ENCODE measurements around the gene RAB3GAP1.
"Not testable (repeated sequence)": the region's sequence is repeated elsewhere in the genome, so short reads cannot be mapped to it uniquely, and the experiment has no call there.

Gene RAB3GAP1

DNA sequence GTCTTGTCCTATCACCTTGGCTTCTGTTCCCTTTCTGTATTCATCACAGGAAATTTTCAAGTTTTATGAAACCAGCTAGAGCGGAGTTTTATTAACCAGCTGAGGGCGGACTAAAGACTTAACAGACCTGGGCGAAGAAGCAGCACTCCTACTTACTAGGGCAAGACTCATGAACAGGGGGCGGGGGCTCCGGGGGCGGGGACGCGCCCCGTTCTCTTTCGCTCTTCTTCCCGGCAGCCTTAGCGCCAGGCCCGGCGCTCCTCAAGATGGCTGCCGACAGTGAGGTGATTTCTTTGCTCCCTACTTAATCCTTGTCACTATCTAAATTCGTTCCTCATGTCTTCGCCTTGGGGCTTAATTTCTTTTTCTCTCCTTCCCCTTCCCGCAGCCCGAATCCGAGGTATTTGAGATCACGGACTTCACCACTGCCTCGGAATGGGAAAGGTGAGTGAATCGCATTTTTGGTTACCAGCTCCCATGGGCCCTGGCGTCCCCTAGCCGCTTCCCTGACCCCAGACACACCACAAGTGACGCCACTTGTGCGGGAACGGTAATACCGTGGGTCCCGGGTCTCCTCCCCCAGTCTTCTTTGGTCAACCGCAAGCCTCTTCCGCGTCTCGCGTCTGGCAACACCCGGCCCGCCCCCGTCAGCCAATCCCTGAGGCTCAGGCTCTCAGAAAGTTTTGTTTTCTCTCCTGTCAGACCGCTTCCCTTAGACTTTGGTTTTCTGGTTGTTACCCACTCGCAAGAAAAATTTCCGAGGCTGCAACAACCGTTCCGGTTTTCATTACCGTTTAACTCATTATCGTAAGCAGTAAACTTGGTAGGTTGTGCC, at the start of gene RAB3GAP1:
RAB3GAP1 (plus strand) TSS at position 251 of the 835 bp plus-strand sequence; CDS start at position 267, 16 bp downstream.
- DNase-seq (ENCODE audit: low read depth in 2 of 2, low spot score in 1 of 2), result peak; percentile 75 to 85

DNA sequence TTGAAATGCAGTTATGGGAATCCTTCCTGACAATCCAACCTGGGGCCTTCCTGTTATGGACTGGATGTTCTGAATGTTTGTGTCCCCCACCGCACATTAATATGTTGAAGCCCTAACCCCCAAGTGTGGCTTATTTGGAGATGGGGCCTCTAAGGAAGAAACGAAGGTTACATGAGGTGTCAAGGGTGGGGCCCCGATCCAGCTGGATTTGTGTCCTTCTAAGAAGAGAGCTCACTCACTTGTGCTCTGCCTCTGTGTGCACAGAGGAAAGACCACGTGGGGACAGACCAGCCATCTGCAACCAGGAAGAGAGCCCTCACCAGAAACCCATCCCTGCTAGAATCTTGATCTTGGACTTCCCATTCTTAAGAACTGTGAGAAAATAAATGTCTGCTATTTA, 49.3 kb upstream of the RAB3GAP1 start:
- DNase-seq (ENCODE audit: low read depth in 2 of 2, low spot score in 1 of 2), result no peak

DNA sequence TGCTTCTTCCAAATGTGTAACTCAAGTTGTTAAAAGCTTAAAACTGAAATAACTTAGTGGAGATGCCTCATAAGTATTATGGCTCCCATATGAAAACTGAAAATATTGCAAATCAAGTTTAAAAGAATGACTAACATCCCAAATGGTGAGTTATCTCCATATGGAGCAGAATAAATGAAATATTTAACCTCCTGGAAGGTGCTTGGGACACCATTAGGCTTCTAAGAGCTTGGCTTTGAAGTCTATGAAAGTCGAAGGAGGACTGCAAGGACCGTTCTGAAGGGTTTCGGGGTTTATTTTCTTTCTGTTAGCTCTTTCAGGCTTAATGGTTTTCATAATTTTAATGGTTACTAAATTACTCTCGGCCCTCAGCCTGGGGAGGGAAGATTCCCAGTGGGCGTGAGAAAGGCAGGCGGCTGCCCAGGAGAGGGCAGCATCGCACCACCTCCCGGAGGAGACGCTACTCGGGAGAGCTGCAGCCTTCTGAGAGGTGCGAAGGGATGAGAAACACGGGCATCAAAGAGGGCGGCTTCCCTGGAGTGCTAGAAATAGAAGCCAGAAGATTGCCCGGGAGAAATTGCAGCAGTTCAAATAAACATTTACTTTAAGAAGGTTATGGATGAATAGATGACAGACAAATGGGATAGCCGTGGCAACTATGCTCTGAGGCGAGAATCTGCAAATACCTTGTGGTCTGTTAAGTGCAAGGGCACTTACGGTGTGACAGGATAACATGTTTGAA, 47.9 kb upstream of the RAB3GAP1 start:
- peak; percentile 29 to 47 for DNase-seq (ENCODE audit: low read depth in 2 of 2, low spot score in 1 of 2)

DNA sequence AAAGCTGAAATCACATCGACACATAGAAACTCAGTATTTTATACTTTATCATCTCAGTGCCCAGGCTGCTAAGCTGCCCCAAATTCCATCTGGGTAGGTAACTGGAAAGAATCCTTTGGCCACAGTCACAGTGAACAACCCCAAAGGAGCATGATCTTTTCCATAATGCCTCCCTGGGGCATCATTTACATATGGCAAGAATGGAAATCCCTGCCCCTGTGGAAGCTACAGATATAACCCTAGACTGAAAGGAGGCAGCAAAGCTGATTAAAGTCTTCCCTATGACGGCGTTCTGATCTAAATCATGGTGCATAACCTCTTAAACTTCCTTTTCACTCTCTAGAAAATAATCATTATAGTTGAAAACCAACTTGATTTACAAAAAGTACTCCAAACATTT, 46.3 kb upstream of the RAB3GAP1 start:
- DNase-seq (ENCODE audit: low read depth in 2 of 2, low spot score in 1 of 2), result no peak

DNA sequence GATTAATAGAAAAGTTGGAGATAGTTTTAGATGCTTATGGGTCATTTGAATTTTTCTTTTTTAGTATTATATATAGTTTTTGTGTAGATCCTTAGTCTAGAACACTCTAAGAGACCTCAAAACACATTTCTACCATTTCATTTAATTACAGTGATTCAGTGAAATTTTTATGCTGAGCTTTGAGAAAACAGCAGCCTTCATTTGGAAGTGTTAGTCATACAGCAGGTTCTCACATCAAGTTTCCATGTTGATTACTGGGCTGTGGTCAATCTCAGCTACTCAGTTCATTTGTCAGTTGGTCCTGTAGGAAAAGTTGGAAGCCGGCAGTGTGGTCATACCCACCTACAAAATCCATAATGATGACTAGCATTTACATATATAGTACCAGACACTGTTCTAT, 42.8 kb upstream of the RAB3GAP1 start:
- DNase-seq (ENCODE audit: low read depth in 2 of 2, low spot score in 1 of 2), result no peak

DNA sequence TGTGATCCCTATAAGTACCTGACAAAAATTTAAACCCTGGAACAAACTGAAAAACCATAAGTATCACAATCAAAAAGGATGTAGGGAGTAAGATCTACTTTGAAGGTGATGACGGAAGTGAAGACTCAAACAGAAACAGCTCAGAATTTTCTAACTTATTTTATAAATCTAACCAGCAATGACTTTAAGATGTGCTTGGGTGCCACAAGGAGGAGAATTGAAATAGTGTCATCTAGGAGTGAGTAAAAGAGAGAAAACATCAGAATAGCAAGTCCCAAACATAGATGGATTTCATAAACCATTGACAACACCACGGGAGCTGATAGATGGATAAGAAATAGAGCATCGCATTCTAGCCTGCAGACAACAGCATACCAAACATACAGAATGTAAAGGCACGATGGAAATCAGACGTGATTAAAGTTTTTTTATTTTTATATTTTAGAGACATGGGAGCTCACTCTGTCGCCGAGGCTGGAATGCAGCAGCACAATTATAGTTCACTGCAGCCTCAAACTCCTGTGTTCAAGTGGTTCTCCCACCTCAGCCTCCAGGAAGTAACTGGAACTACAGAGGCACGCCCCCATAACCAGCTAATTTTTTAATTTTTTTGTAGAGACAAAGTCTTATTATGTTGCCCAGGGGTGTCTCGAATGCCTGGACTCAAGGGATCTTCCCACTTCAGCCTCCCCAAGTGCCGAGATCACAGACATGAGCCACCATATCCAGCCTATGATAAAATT, 41.7 kb upstream of the RAB3GAP1 start:
- DNase-seq (ENCODE audit: low read depth in 2 of 2, low spot score in 1 of 2), result no peak

DNA sequence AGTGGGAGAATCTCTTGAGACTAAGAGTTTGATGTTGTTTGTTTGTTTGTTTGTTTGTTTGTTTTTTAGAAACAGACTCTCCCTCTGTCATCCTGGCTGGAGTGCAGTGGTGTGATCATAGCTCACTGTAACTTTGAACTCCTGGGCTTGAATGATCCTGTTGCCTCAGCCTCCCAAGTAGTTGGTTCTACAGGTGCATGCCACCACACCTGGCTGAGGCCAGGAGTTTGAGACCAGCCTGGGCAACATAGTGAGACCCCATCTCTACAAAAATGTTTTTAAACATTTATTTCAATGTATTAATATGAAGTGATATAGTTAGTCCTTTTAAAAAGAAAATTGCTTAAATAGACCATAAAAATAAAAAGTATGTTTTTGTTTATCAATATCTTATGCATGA, 40.5 kb upstream of the RAB3GAP1 start:
- no peak for DNase-seq (ENCODE audit: low read depth in 2 of 2, low spot score in 1 of 2)

DNA sequence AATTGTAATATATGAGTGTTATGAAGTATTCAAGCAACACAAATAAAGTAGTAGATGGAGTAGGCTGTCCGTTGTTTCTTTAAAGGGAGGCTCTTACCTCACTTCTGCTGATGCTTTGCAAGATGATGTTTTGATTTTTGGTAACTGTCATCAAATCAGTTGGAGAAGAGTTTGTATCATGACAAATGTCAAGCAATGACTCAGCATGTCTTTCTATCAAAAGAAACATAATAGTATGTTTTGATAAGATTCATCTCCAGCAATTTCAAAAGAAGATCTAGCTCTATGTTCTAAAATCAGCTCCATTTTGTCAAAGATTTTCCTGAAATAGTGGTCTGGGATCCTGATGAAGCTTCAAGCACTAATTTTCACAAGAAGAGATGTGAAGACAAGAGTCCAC, 30.5 kb upstream of the RAB3GAP1 start:
- no peak for DNase-seq (ENCODE audit: low read depth in 2 of 2, low spot score in 1 of 2)

DNA sequence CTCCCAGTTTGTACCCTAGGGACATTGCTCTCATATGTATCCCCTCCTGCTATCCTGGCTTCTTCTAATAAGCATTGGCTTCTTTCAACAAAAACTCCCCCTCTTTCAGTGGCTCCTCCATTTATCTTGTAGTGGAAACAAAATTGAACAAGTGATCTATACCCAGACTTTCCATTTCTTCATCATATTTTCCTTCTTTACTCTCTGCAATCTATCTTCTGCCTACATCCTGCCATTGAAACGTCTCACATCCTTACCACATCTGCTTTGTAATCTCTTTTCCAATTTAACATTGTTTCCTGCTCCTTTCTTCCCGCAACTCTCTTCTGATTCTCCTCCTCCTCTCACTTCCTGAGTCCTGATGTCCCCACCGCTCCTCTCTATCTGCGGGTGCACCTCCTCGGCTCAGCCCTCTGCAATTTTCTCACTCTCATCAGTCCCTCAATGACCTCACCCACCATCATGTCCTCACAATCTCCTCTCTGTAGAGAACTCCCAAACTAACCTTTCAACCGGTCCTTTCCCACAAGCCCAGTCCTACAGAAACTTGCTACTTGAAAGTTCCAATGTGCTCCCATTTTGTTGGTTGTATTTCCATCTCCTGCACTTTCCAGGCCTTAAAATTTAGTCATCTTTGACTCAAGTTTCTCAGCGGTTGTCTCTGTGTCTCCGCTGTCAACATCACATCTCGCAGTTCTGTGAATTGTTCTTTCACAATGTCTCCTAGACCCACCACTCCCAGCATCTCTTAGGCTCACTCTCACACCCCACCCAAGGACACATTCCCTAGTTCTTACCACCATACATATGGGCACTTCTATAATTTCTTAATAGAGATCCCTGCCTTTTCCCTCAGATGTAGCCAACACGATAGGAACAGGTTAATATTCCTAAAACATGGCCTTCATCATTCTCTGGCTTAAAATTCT, 28.9 kb upstream of the RAB3GAP1 start:
- DNase-seq (ENCODE audit: low read depth in 2 of 2, low spot score in 1 of 2), result no peak

DNA sequence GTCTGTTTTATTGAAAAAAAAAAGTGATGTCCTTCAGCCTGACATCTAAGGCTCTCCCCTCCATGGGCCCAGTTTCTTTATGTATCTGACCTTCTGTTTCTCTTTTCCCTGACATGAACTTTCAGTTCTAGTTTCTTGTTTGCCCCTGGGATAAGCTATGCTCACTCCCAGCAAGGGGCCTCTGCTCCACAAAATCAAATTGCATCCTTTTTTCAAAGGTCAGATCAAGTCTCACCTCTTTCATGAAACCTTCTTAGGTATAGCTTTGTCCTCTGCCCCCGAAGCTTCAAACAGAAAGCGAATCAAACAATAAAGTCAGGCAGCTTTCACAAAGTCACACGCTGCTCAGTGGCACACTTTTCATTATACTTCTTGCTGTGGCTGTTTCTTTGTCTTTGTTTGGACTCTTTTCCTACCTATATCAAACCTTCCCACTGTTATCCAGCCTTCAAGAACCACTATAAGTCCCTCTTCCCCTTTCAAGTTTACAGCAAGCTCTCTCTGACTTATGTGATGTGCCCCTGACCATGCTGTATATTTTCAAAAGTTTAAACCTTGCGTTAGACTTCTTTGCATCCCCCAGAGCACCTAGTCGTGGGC, 28.1 kb upstream of the RAB3GAP1 start:
- DNase-seq (ENCODE audit: low read depth in 2 of 2, low spot score in 1 of 2), result no peak

DNA sequence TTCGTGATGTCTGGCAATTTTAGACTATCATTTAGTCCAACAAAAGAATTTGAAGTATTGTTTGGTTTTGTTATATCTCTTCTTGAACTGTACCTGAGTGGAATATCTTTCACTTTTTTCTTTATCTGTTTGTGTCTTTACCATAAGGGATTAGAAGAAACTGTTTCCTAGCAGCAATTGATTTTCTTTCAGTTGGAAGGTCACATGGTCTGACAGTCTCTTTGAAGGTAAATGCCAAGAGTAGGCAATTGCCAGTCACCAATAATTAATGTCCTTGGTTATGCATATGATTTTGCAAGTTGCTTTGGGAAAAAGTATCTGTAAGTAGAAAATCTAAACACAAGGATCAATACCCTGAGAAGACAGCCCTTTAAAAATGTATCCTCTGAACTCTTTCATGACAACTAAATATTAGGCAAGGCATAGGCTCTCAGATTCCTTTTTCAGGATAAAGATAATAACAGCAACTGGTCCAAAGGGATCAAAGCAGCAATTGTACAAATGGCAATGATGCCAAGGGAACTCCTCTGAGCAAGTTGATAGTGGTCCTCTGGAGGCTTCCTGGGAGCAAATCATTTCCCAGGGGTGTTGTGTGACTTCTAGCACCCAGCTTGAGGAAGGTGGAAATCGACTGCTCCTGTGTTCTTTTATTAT, 22.5 kb upstream of the RAB3GAP1 start:
- DNase-seq (ENCODE audit: low read depth in 2 of 2, low spot score in 1 of 2), result no peak

DNA sequence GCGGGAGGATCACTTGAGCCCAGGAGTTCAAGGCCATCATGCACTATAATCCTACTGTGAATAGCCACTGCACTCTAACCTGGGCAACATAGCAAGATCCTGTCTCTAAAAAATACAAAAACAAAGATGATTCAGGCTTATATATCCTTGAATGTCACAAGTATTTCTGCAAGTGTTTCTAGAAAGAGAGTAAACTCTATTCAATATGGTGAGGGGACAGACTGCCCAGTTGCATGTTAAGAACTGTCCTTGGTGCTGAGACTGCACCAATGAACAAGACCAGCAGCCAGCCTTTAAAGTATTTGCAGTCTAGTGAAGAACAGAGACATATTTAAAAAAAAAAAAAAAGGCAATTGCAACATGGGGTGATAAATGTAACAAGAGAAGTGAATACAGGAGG, 21.3 kb upstream of the RAB3GAP1 start:
- no peak for DNase-seq (ENCODE audit: low read depth in 2 of 2, low spot score in 1 of 2)

DNA sequence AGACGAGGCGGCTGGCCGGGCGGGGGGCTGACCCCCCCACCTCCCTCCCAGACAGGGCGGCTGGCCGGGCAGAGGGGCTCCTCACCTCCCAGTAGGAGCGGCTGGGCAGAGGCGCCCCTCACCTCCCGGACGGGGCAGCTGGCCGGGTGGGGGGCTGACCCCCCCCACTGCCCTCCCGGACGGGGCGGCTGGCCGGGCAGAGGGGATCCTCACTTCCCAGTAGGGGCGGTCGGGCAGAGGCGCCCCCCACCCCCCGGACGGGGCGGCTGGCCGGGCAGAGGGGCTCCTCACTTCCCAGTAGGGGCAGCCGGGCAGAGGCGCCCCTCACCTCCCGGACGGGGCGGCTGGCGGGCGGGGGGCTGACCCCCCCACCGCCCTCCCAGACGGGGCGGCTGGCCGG, 18.9 kb upstream of the RAB3GAP1 start:
- DNase-seq (ENCODE audit: low read depth in 2 of 2, low spot score in 1 of 2), result not testable (repeated sequence)

DNA sequence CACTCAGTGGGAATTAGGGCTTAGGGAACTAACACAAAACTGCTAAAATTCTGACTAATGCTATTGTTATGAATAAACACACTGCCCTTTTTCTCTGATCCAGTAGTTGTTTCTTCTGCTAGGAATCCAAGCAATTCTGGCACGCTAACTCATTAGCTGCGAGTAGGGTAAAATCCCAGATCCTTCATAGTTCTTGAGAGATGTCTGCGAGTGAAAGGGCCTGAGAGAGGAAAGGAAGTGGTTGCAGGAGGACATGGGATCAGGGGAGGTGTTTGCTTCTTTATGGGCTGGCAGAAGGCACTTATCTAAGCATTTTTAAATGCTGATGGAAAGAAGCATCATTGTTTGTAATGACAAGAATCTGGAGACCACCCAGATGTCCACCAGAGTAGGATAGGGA, 14.3 kb upstream of the RAB3GAP1 start:
- DNase-seq (ENCODE audit: low read depth in 2 of 2, low spot score in 1 of 2), result no peak

DNA sequence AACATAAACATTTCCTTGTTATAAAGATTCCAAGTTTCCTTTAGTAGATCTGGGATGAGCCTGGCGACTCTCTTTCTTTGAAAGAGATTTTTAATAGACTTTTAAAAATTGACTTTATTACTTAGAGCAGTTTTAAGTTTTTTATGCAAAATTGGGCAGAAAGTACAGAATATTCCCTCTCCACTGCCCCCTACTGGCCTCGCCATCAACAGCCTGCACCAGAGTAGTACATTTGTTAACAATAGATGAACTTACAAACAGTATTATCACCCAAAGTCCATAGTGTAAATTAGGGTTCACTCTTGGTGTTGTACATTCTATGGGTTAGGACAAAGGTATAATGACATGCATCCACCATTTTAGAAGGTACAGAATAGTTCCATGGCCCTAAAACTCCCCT, 8.7 kb upstream of the RAB3GAP1 start:
- DNase-seq (ENCODE audit: low read depth in 2 of 2, low spot score in 1 of 2), result no peak

DNA sequence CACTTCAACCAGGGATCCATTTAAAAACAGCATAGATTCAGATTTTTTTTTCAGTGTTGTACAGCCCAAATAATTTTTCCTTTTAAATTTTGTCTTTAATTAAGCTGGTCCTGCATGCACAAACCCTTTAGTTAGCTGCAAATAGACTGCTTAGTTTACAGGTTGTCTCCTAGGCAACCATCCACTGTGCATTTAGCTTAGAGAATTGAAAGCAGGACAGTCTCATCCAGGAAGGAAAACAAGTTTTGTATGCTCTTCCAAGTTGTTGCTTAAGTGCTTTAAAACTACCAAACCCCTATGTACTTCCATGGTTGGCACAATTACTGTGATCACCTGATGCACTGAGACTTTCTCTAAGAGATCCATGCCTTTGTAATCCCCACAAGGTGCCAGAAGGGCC, 4.8 kb upstream of the RAB3GAP1 start, which contains the start of gene MAP3K19:
MAP3K19 (minus strand) TSS at position 148 of the 400 bp plus-strand sequence. CDS start 22,800 bp downstream, outside the sequence.
- DNase-seq (ENCODE audit: low read depth in 2 of 2, low spot score in 1 of 2), result no peak

DNA sequence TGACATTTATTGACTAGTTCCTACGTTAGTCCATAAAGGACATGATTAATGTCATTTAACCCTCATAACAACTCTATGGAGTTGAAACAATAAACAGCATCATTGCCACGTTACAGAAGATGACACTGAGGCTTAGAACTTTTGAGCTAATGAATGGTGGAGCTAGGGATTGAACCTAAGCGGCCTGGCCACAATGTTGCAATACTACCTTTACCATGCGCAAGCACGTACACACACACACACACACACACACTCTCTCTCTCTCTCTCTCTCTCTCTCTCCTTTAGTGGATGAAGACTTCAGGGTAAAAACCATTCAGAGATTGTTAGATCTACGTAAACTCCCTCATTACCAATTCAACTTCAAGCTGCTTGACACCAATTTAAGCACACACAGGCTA, 4.0 kb upstream of the RAB3GAP1 start:
- no peak for DNase-seq (ENCODE audit: low read depth in 2 of 2, low spot score in 1 of 2)

DNA sequence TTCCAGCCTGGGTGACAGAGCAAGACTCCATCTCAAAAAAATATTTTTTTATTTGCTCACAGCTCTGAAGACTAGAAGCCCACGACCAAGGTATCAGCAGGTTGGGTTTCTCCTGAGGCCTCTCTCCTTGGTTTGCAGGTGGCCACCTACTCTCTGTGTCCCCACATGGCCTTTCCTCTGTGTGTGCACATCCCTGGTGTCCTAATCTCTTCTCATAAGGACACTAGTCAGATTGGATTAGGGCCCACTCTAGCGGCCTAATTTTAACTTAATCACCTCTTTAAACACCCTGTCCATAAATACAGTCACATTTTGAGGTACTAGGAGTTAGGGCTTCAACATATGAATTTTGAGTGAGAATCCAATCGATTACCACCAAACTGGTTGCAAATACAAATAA, 2.0 kb upstream of the RAB3GAP1 start:
- no peak for DNase-seq (ENCODE audit: low read depth in 2 of 2, low spot score in 1 of 2)

DNA sequence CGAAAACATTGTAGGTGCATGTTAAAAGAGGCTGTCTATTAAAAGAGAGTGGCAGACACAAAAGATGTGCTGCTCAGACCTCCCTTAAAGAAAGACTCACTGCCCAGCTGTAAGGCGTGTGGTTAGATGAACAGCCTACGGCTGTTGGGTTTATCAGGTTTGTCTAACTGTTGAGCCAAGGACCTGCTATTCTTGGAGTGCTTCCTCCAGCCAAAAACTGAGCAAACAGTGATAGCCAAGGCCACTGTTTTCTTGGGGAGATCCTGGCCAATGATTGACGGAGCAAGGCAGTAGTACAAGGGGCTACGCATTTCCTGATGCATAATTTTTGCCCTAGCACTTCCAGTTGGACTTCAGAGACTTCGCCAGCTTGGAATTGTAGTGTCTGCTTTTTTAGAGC, 1.4 kb upstream of the RAB3GAP1 start:
- DNase-seq (ENCODE audit: low read depth in 2 of 2, low spot score in 1 of 2), result no peak

DNA sequence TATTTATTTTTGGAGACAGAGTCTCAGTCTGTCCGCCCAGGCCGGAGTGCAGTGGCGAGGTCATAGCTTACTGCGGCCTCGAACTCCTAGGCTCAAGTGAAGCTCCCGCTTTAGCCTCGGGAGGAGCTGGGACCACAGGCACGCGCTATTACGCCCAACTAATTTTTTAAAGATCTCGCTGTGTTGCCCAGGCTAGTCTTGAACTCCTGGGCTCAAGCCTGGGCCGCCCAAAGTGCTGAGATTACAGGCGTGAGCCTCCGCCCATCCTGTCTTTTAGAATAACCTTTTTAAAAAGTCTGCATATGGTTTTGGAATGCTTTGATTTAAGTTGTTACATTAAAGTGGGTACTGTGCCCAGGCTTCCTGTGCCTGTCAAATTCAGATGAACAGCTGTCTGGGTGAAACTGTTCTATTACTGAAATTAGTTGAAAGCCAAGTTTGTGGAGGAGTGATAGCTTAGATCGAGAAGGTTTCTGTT, 944 bp downstream of the RAB3GAP1 start:
- DNase-seq (ENCODE audit: low read depth in 2 of 2, low spot score in 1 of 2), result no peak
